ENCODE data around the gene SOSTDC1.
"Not testable (repeated sequence)": the region's sequence is repeated elsewhere in the genome, so short reads cannot be mapped to it uniquely, and the experiment has no call there.

The SOSTDC1 gene

GRCh38 chr7:16465469-16466361 is at the start of gene SOSTDC1:
Gene SOSTDC1, minus strand, starts transcription at chr7:16465738. Its CDS starts 70 bp downstream, at chr7:16465668.
- DNase-seq: peak; percentile 73

GRCh38 chr7:16514729-16515128 is 49.2 kb upstream of the SOSTDC1 start:
- DNase-seq: no peak

GRCh38 chr7:16514271-16514670 is 48.7 kb upstream of the SOSTDC1 start:
- DNase-seq: no peak

- DNase-seq: no peak
Observed at GRCh38 chr7:16512097-16512496, 46.6 kb upstream of the SOSTDC1 start.

- no peak for DNase-seq
Observed at GRCh38 chr7:16511314-16511713, 45.8 kb upstream of the SOSTDC1 start.

GRCh38 chr7:16509829-16510228 is 44.3 kb upstream of the SOSTDC1 start:
- no peak for DNase-seq

- not testable (repeated sequence) for DNase-seq
Observed at GRCh38 chr7:16506422-16506821, 40.9 kb upstream of the SOSTDC1 start.

- no peak for DNase-seq
Observed at GRCh38 chr7:16504019-16504418, 38.5 kb upstream of the SOSTDC1 start.

- no peak for DNase-seq
Observed at GRCh38 chr7:16502303-16502702, 36.8 kb upstream of the SOSTDC1 start.

GRCh38 chr7:16498122-16498521 is 32.6 kb upstream of the SOSTDC1 start:
- DNase-seq: no peak

- no peak for DNase-seq
Observed at GRCh38 chr7:16494955-16495719, 29.6 kb upstream of the SOSTDC1 start.

- DNase-seq: no peak
Observed at GRCh38 chr7:16494551-16494950, 29.0 kb upstream of the SOSTDC1 start.

GRCh38 chr7:16493266-16493665 is 27.7 kb upstream of the SOSTDC1 start:
- DNase-seq: no peak

GRCh38 chr7:16492513-16493062 is 27.1 kb upstream of the SOSTDC1 start:
- no peak for DNase-seq

GRCh38 chr7:16491148-16491547 is 25.6 kb upstream of the SOSTDC1 start:
- no peak for DNase-seq

- peak; percentile 58 for DNase-seq
Observed at GRCh38 chr7:16484453-16485158, 19.1 kb upstream of the SOSTDC1 start.

GRCh38 chr7:16479591-16479990 is 14.1 kb upstream of the SOSTDC1 start:
- no peak for DNase-seq

GRCh38 chr7:16479161-16479560 is 13.6 kb upstream of the SOSTDC1 start:
- DNase-seq: no peak

GRCh38 chr7:16471933-16472332 is 6.4 kb upstream of the SOSTDC1 start:
- no peak for DNase-seq

GRCh38 chr7:16463949-16464715 is 1.4 kb downstream of the SOSTDC1 start:
- no peak for DNase-seq

GRCh38 chr7:16463520-16463919 is 2.0 kb downstream of the SOSTDC1 start:
- DNase-seq: no peak

- DNase-seq: no peak
Observed at GRCh38 chr7:16462431-16462889, 3.1 kb downstream of the SOSTDC1 start.

Data from NCI-H146 (cell line).